NOMO-1 (cell line): ENCODE data around the gene CEP78.
"Not testable (repeated sequence)": the region's sequence is repeated elsewhere in the genome, so short reads cannot be mapped to it uniquely, and the experiment has no call there.

Experiments
- DNase-seq, 2 experiments: peaks; one replicate each; lab custom pipeline; 2025; ENCODE audit not compliant: unreplicated experiment in 2 of 2; lab: John Stamatoyannopoulos, UW

The CEP78 gene

DNA sequence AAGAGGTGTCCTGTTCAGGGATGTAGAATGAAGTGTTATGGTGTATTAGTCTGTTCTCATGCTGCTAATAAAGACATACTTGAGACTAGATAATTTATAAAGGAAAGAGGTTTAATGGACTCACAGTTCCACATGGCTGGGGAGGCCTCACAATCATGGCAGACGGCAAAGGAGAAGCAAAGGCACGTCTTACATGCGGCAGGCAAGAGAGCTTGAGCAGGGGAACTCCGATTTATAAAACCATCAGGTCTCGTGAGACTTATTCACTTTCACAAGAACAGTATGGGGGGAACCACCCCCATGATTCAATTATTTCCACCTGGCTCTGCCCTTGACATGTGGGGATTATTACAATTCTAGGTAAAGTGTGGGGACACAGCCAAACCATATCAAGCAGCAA, 3.4 kb upstream of the CEP78 start:
- DNase-seq, result not testable (repeated sequence)

- DNase-seq, result no peak
Measured at GRCh38 chr9:78234810-78235209, 1.1 kb upstream of the CEP78 start.

- peak in 1 of 2 experiments; percentile 0 for DNase-seq
Measured at GRCh38 chr9:78235256-78235761, 566 bp upstream of the CEP78 start.

DNA sequence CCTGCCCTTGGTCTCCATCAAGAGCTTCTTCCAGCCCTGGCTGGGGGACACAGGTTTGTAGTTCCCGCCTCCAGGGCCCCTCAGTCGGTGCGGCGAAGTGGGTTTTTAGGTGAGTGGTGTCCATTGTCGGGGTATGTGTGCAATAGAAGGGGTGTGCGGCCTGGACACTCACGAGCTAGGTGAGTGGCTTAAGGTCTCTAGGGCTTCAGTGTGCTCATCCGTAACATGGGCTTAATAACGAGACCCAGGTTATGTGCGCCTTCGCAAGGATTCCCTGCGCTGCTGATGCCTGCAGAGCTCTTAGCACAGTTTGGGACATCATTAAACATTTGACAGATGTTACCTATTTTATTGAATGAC, 656 bp downstream of the CEP78 start:
- no peak for DNase-seq

GRCh38 chr9:78238046-78239038, 2.5 kb downstream of the CEP78 start:
- DNase-seq, result no peak

DNA sequence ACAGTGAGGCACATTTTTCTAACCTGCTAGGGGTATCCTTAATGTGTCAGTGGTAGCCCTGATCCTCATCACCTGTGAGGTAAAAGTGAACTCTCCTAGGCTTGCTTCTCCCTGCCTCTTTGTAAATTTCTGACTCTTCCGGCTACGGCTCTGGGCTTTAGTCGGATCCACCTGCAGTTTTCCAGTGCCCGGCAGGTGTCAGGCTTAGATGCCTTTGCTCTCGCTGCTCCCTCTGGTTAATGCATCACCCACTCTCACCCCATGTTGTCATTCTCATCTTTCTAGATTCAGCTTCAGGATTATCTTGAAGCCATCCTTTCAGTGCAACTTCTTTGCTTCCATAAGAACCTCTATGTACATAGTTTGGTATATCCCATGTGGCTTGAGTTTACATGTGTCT, 3.6 kb downstream of the CEP78 start:
- no peak for DNase-seq

GRCh38 chr9:78242041-78242440, 6.2 kb downstream of the CEP78 start:
- DNase-seq, result no peak

- DNase-seq, result no peak
Measured at GRCh38 chr9:78243130-78243529, 7.3 kb downstream of the CEP78 start.

DNA sequence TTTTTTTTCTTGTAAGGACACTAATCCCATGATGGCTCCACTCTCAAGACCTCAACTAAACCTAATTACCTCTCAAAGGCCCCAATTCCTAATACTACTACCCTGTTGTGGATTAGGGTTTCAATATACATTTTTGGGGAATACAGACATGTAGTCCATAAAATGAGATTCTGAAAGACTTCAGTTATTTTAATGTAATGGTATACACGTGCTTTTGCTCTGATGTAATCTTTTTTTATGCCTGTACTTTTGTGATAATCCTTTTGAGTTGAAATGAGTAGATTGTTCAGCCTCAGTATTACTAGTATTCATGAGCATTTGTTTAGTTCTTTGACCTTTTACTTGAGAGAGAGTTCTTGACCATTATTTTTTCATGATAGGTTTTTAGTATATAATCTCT, 9.5 kb downstream of the CEP78 start:
- no peak for DNase-seq

DNA sequence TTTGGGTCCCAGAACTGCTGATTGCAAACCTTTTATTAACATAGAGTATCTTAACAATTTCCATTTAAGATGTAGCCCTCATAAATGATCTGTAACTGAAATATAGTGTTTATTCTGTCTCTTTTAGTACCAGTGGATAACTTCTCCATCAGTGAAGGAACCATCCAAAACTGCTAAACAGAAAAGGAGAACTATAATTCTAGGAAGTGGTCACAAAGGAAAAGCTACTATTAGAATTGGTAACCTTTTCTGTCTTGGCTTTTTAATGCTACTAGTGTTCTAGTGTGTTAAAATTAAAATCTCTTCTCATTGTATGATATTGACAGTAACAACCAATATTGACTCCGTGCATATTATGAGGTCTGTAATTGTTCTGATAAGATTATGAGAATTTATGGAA, 12.8 kb downstream of the CEP78 start:
- DNase-seq, result peak in 1 of 2 experiments; percentile 24

- no peak for DNase-seq
Measured at GRCh38 chr9:78249542-78249941, 13.7 kb downstream of the CEP78 start.

DNA sequence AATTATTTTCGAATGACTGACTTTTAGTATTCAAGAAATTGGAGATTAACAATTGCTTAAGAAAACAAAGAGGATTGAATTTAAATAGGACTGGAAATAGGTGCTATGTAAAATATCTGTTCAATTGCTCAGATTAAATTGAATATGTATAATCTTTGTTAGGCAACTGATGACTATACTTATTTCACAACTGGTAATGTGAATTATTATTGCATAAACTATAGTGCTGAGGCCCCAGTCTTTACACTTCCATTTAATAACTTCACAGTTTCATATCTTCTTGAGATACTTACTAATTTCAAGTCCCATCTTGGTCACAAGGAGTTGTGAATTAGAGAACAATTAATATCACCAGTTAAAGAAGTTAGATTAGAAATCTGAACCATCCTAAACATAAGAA, 16.7 kb downstream of the CEP78 start:
- peak in 1 of 2 experiments; percentile 8 for DNase-seq

- DNase-seq, result no peak
Measured at GRCh38 chr9:78253285-78253684, 17.4 kb downstream of the CEP78 start.

DNA sequence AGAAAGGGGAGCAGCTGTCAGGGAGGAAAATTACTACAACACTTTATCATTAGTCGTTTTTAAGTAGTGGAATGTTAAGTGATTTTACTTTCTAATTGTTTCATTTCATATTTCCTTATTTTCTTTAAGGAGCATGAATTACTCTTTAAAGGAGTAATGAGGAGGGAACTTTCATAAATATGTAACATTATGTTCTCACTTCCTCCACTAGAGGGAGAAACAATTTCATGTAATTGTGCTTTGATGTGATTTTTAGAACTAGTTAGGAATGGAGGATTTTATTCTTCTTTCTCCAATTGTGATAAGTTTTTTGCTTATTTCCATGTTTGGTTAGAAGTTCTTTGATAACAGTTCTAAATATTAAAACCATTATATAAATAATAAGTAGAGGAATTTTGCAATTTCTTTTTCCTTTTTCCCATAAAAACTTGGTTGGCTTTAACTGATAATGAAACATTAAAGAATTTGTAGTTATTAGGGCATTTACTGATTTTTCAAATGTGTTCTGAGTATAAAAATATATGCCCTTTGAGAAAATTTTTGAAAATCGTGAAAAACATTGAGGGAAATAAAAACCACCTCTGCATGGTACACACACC, 25.6 kb downstream of the CEP78 start:
- DNase-seq, result peak in 1 of 2 experiments; percentile 7

GRCh38 chr9:78262655-78263054, 26.8 kb downstream of the CEP78 start:
- no peak for DNase-seq

- no peak for DNase-seq
Measured at GRCh38 chr9:78267889-78268288, 32.0 kb downstream of the CEP78 start.

DNA sequence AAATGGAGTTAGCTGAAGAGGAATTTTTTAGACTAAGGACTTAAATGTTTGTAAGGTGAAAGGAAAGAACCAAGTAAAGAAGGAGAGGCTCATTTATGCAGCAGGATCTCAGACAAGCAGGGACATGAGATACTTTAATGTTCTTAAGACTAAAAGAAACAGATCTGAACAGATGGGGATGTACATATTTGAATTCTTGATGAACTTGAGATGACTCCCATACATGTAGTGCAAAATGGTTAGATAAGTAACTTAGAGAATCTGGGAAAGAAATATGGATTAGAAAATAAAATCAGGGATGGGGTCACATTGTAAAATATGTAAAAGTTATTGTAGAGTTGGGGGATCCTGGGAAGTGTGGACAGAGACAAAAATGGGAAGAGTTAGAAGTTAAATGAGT, 33.9 kb downstream of the CEP78 start:
- no peak for DNase-seq

DNA sequence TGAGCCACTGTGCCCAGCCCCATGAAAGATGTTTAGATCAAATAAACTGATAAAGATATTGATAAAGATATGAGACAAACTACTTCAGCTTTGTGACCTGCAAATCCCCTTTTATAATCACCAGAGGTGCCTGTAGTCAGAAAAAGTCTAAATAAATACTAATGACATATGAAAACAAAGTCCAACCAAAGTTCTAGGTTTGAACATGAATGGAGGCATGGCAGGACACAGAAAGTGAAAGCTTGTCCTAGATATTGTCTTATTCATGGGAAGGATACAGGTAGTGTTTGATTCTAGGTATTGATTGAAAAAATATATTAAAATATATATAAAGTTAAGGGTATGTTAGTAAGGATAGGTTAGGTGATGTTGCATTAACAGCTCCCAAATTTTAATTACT, 36.4 kb downstream of the CEP78 start:
- no peak for DNase-seq

GRCh38 chr9:78273761-78274160, 37.9 kb downstream of the CEP78 start:
- no peak for DNase-seq

DNA sequence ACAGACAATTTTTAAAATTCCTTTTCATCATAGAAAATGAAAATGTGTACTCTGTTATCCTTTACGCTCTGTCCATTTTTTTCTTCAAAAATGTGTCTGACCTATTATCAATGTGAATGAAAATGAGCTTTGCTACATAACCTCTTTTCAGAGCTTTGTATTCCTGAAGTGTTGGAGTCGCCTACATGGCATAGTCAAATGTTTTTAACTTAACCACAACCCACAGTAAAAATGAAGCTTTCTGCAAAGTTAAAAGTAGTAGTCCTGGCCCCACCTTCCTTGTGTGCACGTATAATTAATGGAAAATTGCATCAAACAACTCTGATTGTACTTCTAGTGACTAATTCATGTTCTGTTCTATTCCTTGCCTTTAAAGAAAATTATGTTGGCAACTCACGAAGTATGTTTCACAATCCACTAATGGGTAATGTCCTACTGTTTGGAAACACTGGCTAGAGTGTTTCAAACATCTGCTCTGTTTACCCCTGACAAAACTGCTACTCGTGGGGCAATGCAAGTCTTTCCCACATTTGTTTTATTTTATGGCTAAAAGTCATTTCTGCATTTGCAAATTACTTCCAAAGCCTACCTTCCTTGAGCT, 42.4 kb downstream of the CEP78 start:
- DNase-seq, result peak; percentile 32 to 65

- no peak for DNase-seq
Measured at GRCh38 chr9:78278801-78279200, 42.9 kb downstream of the CEP78 start.
